GM12878 (cell line): ENCODE data around the gene TBCCD1. TPM values are rescaled to one million over a fixed set of nuclear protein-coding genes. Genes with fewer than 3 reads are reported as not detected.

Experiments
- BCL3 ChIP-seq: IDR thresholded peaks from 2 replicates; pipeline ENCODE4 v1.6.1; 2011; ENCODE audit warnings: borderline replicate concordance, low read depth, mild to moderate bottlenecking, moderate library complexity, low read length; ENCODE audit not compliant: insufficient read depth, poor library complexity, severe bottlenecking
- BRCA1 ChIP-seq: IDR thresholded peaks from 2 replicates; pipeline ENCODE4 v1.6.1; 2011; ENCODE audit warnings: low read depth, low read length, improper control_type of control experiment
- JUNB ChIP-seq: IDR thresholded peaks from 2 replicates; pipeline ENCODE4 v1.6.1; 2016; ENCODE audit warnings: antibody characterized with exemption, mild to moderate bottlenecking
- LARP7 ChIP-seq: fragments of 450-650 bp; IDR thresholded peaks from 2 replicates; pipeline ENCODE4 v1.6.1; 2017; ENCODE audit warnings: mild to moderate bottlenecking
- MEF2A ChIP-seq: IDR thresholded peaks from 2 replicates; pipeline ENCODE4 v1.6.1; 2011; ENCODE audit warnings: low read depth, mild to moderate bottlenecking, low read length, moderate library complexity; ENCODE audit not compliant: insufficient read depth
- MYB ChIP-seq: fragments of 150-350 bp; IDR thresholded peaks from 2 replicates; pipeline ENCODE4 v1.6.1; 2014; ENCODE audit warnings: mild to moderate bottlenecking, low read depth, low read length, borderline replicate concordance
- NKRF ChIP-seq: fragments of 450-650 bp; conservative IDR thresholded peaks from 2 replicates; pipeline ENCODE4 v1.6.1; 2017; ENCODE audit warnings: mild to moderate bottlenecking, moderate library complexity
- POLR2A ChIP-seq: IDR thresholded peaks from 2 replicates; pipeline ENCODE4 v1.6.1; 2011; ENCODE audit warnings: low read depth, mild to moderate bottlenecking, low read length
- SKIL ChIP-seq: fragments of 450-650 bp; IDR thresholded peaks from 2 replicates; pipeline ENCODE4 v1.6.1; 2017; ENCODE audit warnings: mild to moderate bottlenecking, low read depth, inconsistent platforms; ENCODE audit not compliant: poor library complexity, severe bottlenecking
- USF2 ChIP-seq: IDR thresholded peaks from 2 replicates; pipeline ENCODE4 v1.6.1; 2011; ENCODE audit warnings: low read depth, low read length, improper control_type of control experiment, borderline replicate concordance
- YY1 ChIP-seq: IDR thresholded peaks from 2 replicates; pipeline ENCODE4 v1.6.1; 2011; ENCODE audit warnings: low read depth, mild to moderate bottlenecking, low read length
- ZNF622 ChIP-seq: fragments of 450-650 bp; IDR thresholded peaks from 2 replicates; pipeline ENCODE4 v1.6.1; 2017; ENCODE audit warnings: mild to moderate bottlenecking, inconsistent platforms
- ZNF687 ChIP-seq: fragments of 450-650 bp; IDR thresholded peaks from 2 replicates; pipeline ENCODE4 v1.6.1; 2017; ENCODE audit warnings: mild to moderate bottlenecking, moderate library complexity
- polyA plus RNA-seq, 11 experiments: library from polyadenylated mRNA; depleted of rRNA in 4 of 11; unstranded in 6 of 11; stranded (reverse) in 5 of 11; fragments of >200 nt; fragmentation: Nextera tagmentation in 4 of 11; fragmentation: Illumina TruSeq in 1 of 11; extraction: Ambion mirVana in 4 of 11; extraction: Trizol in 1 of 11; gene quantifications; 1 replicate in 1 of 11; 2 replicates in 10 of 11; pipeline versions ENCODE4 v1.2.1 to v1.2.3, GENCODE V29; 2011 to 2016; ENCODE audit warnings: inconsistent platforms in 2 of 11, missing spikeins in 2 of 11, low read depth in 1 of 11
- total RNA-seq, 4 experiments: library from RNA; depleted of rRNA in 3 of 4; stranded (reverse); fragments of >200 nt in 3 of 4; fragmentation: Illumina TruSeq in 1 of 4; extraction: Trizol in 1 of 4; gene quantifications; 2 replicates each; pipeline versions ENCODE4 v1.2.1 to v1.2.3, GENCODE V29; 2013 to 2021

The TBCCD1 gene
- total and polyA plus RNA-seq, 10 of the 15 experiments (the other 5 are each of a cell fraction or from before 2014, with no cell fraction given), result 6.9 to 23.4 (median 14.7) TPM

GRCh38 chr3:186567072-186567921 is at the start of gene TBCCD1 (continued):
- TF ChIP-seq SKIL (peak; percentile 42), YY1 (peak; percentile 64; the same call in 1 of the 2 replicates), ZNF687 (peak; percentile 72; the same call in 1 of the 2 replicates), USF2 (no peak), NKRF (peak; percentile 75), MEF2A (no peak), ZNF622 (no peak), BCL3 (peak; percentile 15), BRCA1 (0 out of 2 replicates have a peak, but pooled peaks have one; percentile 31), POLR2A (peak; percentile 98), MYB (no peak), JUNB (no peak), LARP7 (peak; percentile 93)
